M059J (cell line): ENCODE measurements around the gene TSSK6. TPM values are rescaled to one million over a fixed set of nuclear protein-coding genes. Genes with fewer than 3 reads are reported as not detected.

Experiments used
- DNase-seq: peaks from one replicate; pipeline ENCODE4 v3.0.0-alpha.2; 2012; ENCODE audit warnings: low read depth
- total RNA-seq: library from RNA; depleted of rRNA; stranded (reverse); fragments of >200 nt; shearing (Covaris generic); gene quantifications from 2 replicates; pipeline ENCODE4 v1.2.3, GENCODE V29; 2014

Gene TSSK6
- total RNA-seq, 1 experiment from 2014 or later, result 2.1 TPM

DNA sequence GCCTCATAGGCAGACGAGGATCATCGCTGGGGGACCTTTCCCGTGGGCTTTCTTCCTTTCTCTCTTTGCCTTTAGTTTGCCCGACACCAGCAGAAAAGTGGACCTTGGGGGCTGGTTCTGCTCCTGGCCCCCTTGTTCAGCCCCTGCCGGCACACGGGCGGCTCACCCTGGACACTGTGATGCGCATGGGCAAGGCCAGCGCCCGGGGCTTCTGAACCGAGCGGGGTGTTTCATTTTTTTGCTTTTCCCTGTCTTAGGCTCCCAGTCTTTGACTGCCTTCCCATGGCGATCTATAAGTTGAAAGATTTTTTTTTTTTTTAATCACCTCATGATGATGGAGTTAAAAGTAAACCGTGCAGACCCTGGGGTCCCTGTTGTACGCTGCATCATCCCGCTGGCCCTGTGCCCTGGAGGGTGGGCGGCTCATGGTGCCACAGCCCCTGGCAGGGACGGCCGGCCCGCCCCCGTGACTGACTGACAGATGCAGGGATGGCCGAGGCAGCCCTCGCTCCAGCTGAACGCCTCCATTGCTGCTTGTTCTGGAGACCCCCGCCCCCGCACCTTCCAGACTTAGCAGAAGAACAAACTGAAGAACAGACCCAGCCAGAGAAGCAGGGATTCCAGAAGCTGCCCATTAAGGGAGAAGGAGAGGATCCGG lies 9.6 kb downstream of the TSSK6 start:
- no peak for DNase-seq

DNA sequence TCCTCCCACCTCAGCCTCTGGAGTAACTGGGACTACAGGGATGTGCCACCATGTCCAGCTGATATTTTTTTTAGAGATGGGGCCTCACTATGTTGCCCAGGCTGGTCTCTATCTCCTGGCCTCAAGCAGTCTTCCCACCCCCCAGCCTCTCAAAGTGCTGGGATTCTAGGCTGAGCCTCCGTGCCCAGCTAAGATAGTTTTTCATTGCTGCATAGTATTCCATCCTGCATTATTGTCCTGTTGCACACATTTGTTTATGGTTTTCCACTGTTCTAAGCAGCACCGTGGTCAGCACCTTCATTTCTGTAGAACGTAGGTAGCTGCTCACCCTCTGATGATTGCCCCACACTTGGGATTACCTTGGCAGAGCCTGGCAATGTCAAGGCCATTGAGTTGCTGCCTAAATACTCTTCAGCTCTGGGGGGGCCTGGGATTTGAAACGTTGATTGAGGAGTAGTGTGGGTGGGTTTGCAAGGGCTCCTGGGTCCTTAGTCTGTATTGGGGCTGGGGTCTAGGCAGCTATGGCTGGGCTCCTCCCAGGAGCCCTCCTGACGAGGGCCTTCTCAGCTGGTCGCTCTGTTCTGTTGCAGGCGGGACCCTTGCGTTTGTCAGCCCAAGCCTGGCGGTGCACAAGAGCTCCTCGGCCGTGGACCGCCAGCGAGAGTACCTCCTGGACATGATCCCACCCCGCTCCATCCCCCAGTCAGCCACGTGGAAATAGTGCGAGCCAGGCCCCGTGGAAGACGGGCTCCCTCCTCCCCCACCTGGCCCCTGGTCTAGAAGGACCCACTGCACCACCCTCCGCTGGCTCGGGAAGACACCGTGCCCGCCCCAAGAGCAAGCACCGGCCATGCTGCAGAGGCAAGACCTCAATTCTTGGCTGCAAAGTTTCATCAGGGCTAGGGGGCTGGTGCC lies 10.3 kb downstream of the TSSK6 start:
- no peak for DNase-seq

DNA sequence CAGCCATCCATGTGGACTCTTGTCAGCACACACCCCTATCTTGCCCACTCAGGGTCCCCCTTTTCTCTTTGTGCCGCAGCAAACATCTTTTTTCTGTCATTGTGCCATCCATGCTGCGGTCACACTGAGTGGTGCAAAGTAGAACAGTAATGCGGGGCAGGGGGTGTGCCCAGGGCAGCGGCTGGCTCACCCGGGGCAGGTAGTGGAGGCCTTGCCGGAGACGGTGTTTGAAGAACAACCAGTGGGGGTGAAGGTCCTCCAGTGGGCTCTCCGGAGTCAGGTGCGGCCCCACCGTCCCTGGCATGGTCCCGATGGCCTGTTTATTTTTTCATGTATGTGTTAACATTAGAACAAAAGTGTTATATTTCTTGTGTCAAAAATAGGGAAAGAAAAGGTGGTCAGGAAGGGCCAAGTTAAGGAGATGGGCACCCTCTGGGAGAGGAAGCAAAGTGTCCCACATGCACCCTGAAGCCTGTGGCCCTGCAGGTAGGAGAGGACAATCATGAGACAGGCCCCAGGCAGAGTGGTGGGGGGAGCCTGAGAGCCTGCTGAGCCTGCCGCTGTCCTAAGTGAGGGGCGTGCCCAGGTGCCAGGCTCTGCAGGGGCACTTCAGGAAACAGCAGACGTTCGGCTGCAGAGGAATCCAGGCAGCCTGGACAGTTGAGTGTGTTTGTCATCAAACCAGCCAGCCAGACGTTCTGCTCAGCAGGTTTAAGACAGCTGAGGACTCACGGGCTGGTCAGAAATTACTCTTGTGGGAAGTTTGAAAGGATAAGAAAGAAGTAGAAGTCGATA lies 12.3 kb downstream of the TSSK6 start:
- DNase-seq, result no peak

DNA sequence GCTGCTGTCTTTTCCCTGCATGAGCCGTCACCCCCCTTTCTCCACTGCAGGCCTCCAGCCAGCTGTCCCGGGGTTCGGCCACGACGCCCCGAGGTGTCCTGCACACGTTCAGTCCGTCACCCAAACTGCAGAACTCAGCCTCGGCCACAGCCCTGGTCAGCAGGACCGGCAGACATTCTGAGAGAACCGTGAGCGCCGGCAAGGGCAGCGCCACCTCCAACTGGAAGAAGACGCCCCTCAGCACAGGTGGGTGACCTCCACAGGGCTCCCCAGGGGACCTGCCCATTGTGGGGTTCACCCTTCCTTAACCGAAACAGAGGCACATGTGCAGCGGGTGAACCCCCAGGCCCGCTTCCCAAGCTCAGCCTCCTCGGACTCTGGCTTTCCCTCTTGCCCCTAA lies 13.1 kb downstream of the TSSK6 start:
- DNase-seq, result no peak

DNA sequence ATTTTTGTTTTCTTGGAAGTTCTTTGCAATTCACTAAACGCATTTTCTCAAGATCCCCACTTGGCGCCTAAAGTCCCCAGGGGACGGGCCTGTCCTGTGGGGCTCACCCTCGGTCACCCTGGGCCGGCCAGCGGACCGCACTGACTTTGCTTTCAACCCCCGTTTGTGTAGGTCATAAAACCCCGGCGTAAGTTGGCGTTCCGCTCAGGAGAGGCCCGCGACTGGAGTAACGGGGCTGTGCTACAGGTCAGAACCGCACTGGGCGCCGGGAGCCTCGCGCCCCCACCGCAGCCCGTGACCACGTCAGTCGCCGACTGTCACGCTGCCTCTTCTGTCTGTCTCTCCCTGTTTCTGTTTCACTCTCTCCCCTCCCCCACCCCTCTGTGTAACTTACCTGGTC lies 13.6 kb downstream of the TSSK6 start:
- DNase-seq, result no peak

DNA sequence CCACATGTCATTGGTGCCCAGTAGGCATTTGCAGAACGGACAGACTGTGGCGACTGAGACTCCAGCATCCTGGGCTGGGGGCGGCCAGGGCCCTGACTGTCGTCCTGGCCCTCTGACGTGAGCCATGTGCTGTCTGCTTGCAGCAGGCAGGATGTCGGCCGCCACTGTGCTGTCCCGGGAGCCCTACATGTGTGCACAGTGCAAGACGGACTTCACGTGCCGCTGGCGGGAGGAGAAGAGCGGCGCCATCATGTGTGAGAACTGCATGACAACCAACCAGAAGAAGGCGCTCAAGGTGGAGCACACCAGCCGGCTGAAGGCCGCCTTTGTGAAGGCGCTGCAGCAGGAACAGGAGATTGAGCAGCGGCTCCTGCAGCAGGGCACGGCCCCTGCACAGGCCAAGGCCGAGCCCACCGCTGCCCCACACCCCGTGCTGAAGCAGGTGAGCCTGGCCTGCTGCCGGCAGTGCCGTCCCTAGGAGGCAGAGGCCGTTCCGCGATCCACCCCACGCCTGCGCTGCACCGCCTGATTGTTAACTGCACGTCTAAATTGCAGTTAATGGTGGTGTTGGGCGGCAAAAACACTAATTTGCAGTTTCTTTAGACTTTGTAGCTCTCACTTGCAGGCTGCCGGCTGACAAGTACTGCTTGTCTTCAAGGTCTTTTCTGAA lies 14.2 kb downstream of the TSSK6 start:
- DNase-seq, result no peak

DNA sequence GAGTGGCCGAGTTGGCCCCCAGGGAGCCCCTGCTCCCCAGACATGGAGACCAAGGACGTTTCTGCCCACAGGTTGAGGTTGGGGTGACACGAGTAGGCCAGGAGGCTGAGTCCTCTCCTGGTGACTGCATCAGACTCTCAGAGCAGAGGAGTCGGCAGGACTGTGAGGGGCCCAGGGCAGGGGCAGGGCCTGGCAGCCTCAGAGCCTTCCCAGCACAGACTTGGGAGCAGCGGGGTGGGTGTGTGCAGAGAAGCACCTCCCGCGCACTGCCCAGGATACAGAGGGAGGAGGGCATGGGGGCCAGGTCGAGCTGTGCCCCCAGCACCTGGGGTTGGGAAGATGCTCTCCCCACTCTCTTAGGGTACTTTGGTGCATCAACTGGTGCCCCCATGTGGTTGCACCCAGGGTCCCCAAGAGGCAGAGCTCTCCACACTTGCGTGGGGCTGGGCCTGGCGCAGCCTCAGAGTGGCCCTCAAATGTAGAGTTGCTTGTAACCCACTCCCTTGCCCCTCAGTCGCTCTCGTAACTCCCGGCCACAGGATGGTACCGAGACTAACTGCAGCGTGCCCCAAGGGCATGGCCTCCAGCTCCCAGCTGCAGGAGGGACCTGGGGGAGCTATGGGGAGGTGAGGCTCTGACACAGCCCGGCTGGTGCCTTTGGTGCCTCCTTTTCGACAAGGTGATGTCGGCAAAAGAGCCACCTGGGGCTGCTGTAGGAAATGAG lies 15.9 kb downstream of the TSSK6 start:
- DNase-seq, result no peak

DNA sequence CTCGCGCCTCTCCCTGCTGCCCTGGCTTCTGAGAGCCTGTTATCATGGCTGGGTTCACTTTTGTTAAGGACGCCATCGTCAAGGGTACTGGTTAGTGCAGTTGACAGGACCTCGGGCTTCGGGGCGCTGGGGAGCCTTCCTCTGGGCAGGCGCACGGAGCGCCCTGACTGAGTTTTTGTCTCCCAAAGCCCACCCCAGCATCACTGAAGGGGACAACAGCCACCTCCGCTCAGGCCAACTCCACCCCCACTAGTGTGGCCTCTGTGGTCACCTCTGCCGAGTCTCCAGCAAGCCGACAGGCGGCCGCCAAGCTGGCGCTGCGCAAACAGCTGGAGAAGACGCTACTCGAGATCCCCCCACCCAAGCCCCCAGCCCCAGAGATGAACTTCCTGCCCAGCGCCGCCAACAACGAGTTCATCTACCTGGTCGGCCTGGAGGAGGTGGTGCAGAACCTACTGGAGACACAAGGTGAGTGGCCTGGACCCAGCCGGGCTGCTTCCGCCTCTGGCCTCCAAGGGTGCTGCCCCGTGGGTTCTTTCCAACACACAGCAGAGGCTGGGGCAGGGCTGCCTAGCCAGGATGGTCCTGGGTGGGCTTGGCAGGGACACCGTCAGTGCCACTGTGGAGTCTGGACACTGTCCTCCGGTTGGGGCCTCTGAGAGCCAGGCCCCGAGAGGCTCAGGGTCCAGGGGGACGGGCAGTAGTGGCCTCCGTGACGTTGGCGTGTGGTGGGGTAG lies 16.9 kb downstream of the TSSK6 start:
- no peak for DNase-seq

DNA sequence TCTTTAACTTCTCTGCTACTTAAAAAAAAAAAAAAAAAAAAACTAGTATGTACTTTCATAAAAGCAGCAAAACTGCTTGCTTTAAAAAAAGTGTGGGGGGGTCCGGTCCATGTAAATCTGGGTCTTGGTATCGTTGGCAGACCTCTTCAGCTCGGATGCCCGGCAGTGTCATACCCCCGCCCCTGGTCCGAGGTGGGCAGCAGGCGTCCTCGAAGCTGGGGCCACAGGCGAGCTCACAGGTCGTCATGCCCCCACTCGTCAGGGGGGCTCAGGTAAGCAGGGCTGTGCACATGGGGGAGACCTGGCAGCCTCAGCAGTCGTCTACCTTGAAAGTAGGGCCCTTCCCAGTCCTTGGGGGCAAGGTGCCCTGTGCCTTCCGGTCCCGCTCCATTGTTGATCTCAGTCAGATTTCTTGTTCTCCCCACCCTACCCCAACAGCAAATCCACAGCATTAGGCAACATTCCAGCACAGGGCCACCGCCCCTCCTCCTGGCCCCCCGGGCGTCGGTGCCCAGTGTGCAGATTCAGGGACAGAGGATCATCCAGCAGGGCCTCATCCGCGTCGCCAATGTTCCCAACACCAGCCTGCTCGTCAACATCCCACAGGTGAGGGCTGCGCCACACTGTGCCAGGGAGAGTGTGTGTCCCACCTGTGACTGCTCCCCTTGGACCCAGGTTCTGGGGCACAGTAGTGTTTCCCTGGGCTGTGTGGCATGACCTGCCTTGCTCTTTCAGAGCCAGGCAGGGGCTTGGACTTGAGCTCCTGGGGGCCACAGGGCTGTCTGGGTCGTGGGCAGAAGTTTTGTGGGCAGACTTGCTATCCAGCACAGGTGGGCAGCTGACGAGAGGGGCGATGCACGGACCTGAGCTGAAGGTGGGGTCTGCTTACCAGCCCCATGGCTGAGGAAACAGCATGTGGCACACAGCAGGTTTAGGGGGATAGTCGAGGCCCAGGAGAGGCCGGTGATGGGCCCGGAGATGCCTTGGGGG lies 19.4 kb downstream of the TSSK6 start:
- DNase-seq, result no peak

DNA sequence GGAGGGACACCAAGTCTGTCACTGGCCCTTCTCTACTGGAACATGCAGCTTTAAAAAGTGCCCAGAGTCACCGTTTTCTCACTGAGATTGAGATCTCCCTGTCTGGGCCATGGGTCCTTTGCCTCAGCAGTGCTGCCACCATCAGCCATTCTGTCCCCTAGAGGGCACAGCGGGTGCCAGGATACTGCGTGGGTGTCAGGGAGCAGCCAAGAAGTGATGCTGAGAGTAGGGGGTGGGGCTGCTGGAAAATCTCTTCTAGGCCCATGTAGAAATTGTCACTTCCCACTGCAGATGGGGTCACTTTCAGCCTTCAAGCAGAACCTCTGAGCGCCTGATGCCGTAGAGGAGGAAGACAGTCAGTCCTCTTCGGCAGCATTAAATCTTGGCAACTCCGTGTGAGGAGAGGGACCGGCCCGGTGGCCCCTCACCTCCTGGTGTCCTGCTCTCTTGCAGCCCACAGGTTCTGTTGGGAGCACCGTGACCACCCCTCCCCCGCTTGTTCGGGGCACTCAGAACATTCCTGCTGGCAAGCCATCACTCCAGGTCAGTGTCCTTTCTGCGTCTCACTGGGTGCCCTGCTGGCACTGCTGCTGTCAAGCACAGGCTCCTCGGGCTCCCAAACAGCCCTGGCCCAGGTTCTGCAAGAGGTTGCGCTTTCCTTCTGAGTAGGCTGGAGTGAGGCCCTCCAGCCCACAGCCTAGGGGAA lies 21.4 kb downstream of the TSSK6 start:
- DNase-seq, result no peak

DNA sequence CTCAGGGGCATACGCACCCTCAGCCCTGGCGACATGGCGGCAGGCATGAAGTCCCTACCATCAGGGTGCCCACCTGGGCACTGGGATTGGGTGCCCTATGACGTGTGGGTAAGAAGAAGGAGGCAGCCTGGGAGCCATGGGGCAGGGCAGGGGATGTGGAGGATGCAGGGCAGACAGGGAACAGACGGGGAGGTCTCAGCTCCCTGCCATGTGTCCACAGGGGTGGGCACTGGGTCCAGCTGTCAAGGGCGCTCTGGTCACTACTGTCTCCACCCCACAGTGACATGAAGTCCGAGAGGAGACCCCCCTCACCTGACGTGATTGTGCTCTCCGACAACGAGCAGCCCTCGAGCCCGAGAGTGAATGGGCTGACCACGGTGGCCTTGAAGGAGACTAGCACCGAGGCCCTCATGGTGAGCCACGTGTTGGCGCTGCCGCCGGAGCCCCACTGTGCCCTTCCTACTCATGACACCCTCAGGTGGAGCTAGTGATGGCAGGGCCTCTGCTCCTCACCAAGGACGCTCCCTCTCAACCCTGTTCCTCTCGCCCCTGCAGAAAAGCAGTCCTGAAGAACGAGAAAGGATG lies 23.2 kb downstream of the TSSK6 start:
- DNase-seq, result no peak

DNA sequence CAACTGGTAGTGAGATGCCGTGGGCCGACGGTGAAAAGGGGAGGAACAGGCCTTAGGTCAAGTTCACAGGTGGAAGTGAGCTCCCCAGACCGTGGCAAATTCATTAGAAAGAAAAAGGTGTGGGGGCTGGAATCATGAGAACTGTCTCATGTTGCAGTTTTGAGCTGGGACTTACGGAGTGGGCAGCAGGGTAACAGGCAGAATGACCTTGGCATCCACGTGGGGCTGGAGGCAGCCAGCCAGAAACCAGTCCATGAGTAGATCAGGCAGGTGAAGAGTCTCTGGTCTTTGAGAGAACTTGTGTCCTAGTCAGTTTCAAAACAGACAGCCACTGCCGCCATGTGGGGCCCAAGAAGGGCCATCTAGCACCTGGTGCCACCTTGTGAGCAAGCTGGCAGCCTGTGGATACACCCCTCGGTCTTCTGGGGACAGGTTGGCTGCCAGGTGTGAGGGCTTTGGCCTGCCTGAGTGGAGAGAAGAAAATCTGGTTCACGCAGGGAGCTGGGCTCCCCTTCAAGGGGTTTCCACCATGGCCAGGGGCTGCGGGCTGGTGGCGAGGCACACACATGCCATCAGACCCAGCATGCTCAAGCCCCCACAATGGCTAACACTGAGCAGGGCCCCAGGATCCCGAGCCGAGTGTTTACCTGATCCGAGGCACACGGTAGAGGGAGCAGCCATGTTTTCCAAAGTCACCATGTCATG lies 23.9 kb downstream of the TSSK6 start:
- no peak for DNase-seq

DNA sequence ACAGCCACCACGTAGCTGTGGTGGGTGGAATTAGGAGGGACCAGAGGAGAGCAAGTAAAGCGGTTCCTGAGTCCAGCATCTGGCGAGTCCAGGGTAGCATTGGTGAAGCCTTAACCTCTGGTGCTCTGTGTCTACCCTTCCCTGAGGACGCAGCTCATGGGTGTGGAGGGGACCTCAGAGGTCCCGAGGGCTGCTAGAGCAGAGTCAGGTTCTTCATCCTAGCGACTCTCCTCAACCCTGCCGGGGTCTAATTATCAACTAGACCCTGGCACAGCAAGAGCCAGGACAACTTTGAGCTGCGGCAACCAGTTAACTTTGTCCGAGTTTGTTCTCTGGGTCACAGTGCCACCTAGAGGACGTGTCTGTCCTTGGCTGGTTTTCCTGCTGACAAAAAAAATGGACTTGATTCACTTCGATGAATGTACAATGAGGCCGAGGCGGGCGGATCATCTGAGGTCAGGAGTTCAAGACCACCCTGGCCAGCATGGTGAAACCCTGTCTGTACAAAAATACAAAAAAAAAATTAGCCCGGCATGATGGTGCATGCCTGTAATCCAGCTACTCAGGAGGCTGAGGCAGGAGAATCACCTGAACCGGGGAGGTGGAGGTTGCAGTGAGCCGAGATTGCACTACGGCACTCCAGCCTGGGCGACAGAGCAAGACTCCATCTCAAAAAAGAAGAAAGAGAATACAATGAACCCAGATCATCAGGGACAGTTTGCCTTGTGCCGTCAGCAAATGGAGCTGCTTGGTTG lies 25.0 kb downstream of the TSSK6 start:
- DNase-seq, result peak; percentile 77

DNA sequence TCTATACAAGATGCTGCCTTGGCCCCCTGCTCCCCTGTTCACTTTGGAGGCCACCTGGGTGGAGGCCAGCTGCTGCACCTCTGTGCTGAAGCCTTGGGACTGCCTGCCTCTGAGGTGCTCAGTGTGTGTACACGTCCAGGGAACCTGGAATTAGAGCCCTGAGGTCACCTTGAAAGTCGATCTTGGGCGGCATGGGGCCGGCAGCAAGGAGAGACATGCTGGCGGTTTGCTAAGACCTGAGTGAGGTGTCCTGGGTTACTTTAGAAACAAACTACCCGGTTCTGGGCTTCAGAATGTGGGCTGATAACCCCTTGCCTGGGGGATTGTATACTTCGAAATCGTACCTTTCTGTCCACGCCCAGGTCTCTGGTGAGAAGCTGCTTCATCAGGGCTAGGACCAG lies 25.5 kb downstream of the TSSK6 start:
- DNase-seq, result no peak

DNA sequence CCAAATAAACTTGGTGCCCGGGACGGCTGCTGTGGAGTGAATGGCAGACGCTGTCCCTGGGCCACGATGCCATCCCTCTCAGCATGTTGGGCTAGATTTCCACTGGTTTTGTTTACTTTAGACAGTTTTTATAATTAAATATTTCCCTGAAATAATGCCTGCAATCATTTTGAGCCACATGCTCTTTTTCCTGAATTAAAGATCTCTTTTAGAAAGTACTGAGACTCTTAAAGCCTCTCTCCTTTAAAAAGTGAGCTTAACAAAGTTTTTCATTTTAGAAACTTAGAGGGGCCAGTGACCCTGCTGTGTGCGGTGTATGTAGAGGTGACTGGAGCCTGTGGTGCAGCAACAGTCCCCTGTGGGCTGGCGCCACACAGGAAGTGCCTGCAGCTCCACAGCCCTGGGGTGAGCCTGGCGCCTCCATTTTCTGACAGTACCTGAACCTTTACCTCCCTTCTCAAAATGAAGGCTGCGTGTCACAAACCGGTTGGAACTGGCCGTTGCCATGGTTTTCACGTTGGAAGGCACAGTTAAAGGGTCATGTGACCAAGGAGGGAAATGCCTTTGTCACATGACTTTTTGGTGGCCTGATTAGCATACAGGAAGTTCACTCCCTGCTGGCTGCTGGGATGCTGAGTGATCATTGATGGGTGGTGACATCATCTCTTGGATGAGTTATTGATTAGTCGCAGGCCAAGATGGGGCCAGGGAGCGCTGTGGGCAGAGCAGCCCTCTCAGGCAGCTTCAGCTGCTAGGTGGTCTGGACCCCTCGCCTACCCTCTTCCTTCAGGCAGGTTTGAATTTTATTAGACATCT lies 26.3 kb downstream of the TSSK6 start:
- peak; percentile 95 for DNase-seq
